BLaER1 treated with 17β-estradiol and CSF1 and Interleukin-3, amounts not matched to agents 10 nM and 100 nM (cell line): Measurements from ENCODE around the gene ANKRD10.

ENCODE experiments used
- H3K27ac ChIP-seq, 11 experiments: shearing (Covaris generic); formaldehyde crosslinking; 2 replicates each; pipeline ENCODE4 v1.8.1; 2022
- H3K27me3 ChIP-seq, 11 experiments: shearing (Covaris generic); formaldehyde crosslinking; 2 replicates each; pipeline ENCODE4 v1.8.1; 2022
- H3K36me3 ChIP-seq, 11 experiments: shearing (Covaris generic); formaldehyde crosslinking; 2 replicates each; pipeline ENCODE4 v1.8.1; 2022
- H3K4me1 ChIP-seq, 10 experiments: shearing (Covaris generic); formaldehyde crosslinking; 2 replicates each; pipeline ENCODE4 v1.8.1; 2022
- H3K4me2 ChIP-seq, 11 experiments: shearing (Covaris generic); formaldehyde crosslinking; 2 replicates each; pipeline ENCODE4 v1.8.1; 2022
- H3K4me3 ChIP-seq, 10 experiments: shearing (Covaris generic); formaldehyde crosslinking; 2 replicates each; pipeline ENCODE4 v1.8.1; 2022
- H3K9ac ChIP-seq, 11 experiments: shearing (Covaris generic); formaldehyde crosslinking; 2 replicates each; pipeline ENCODE4 v1.8.1; 2022
- H3K9me3 ChIP-seq, 11 experiments: shearing (Covaris generic); formaldehyde crosslinking; replicated peaks in 1 of 11; 2 replicates each; pipeline ENCODE4 v1.8.1; 2022
- H4K20me1 ChIP-seq, 11 experiments: shearing (Covaris generic); formaldehyde crosslinking; 2 replicates each; pipeline ENCODE4 v1.8.1; 2022
- Cebpa-rat ChIP-seq, 11 experiments: shearing (Covaris generic); IDR thresholded peaks; 2 replicates each; pipeline ENCODE4 v1.8.1; 2022

ANKRD10 gene

DNA sequence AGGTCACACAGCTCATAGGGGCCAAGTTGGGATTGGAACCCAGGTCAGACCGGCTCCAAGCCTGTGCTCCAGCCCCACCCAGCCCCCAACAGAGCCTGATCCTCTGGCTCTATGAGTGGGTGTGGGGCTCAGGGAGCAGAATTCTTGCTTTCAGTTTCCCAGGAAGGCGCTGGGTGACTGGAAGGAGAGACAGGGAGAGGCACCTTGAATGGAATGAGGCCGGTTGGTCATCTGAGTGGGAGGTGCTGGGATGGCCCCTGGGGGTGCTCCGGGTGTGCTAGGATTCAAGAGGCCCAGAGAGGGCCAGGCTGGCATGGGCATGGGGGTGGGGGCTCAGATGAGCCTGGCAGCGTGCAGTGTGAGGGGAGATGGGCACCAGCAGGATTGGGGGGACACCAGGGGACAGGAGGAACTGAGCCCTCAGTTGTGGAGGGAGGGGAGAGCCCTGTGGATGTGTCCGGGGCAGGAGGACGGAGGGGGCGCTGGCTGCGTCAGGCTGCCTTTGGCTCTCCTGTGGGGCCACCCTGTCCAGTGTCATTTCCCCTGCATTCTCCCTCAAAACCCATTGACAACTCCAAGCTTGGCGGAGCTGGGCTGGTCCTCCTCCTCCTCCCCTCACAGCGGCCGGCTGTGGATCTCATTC, 31.2 kb upstream of the ANKRD10 start:
- H3K9me3 ChIP-seq: peaks cover 19 to 29% (median 21%) of the 10 kb centered on the region in 11 experiments
- H3K27me3 ChIP-seq: no peaks in the 10 kb centered on the region
- H4K20me1 ChIP-seq: no peaks in the 10 kb centered on the region
- no peak overlapping the region for H3K4me3 ChIP-seq
- H3K9ac ChIP-seq: no peak overlapping the region
- no peak overlapping the region for H3K27ac ChIP-seq
- H3K4me2 ChIP-seq: no peak overlapping the region; a peak in 1 of 22 replicates
- no peak for TF ChIP-seq Cebpa-rat (IDR thresholded peaks at IDR 0.05)
- H3K4me1 ChIP-seq: peaks cover 31 to 61% (median 48%) of the 10 kb centered on the region in 10 experiments
- H3K36me3 ChIP-seq: 0 out of 22 replicates have a peak, but pooled peaks cover 0 to 4% (median 0%) of the 10 kb centered on the region in 11 experiments

DNA sequence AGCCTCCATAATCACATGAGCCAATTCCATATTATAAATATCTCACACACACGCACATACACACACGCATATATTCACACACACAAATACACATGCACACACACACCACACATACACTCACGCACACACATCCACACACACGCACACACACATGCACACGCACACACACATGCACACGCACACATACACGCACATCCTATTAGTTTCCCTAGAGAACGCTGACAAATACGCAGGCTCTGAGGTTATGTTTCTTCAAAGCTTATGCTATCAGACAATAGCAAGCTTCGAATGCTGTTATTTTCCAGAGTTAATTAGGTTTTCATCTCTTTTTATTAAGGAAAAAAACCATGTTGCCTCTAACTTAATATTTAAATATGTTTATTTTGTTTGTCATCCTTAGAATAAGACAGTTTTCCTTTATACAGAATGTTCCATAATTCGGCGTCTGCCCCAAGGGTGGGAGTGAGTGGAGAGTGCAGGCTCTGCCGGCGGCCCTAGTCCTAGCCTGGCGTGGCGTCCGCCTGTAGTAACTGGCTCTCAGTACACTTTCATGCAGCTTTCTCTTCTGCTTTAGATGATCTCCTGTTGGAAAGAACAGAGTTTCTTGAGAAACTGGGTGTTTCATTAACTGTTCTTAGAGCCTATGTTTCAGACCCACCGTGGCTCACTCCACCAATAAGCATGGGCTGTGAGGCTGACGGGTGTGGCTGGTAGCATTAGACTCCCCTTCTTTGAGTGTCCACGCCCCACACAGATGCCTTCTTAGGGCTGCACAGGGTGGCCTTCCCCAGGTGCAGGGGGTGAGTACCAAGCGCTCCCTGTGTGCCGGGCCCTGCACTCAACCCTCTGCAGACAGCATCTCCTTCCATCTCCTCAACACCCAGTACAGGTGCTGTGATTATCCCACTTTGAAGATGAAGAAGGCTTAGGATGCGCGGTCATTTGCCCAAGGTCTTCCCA, 30.4 kb upstream of the ANKRD10 start:
- H3K36me3 ChIP-seq: 0 out of 22 replicates have a peak, but pooled peaks cover 0 to 4% (median 0%) of the 10 kb centered on the region in 11 experiments
- peaks cover 23 to 53% (median 40%) of the 10 kb centered on the region in 10 experiments for H3K4me1 ChIP-seq
- H3K27me3 ChIP-seq: no peaks in the 10 kb centered on the region
- no peak overlapping the region for H3K27ac ChIP-seq
- H4K20me1 ChIP-seq: no peaks in the 10 kb centered on the region
- H3K4me2 ChIP-seq: peak overlapping the region in 9 of 11 experiments; percentile 18 to 61 (median 33); a peak in 18 of 22 replicates
- no peak overlapping the region for H3K9ac ChIP-seq
- no peak overlapping the region for H3K4me3 ChIP-seq
- H3K9me3 ChIP-seq: peaks cover 18 to 27% (median 21%) of the 10 kb centered on the region in 11 experiments
- no peak for TF ChIP-seq Cebpa-rat (IDR thresholded peaks at IDR 0.05)

DNA sequence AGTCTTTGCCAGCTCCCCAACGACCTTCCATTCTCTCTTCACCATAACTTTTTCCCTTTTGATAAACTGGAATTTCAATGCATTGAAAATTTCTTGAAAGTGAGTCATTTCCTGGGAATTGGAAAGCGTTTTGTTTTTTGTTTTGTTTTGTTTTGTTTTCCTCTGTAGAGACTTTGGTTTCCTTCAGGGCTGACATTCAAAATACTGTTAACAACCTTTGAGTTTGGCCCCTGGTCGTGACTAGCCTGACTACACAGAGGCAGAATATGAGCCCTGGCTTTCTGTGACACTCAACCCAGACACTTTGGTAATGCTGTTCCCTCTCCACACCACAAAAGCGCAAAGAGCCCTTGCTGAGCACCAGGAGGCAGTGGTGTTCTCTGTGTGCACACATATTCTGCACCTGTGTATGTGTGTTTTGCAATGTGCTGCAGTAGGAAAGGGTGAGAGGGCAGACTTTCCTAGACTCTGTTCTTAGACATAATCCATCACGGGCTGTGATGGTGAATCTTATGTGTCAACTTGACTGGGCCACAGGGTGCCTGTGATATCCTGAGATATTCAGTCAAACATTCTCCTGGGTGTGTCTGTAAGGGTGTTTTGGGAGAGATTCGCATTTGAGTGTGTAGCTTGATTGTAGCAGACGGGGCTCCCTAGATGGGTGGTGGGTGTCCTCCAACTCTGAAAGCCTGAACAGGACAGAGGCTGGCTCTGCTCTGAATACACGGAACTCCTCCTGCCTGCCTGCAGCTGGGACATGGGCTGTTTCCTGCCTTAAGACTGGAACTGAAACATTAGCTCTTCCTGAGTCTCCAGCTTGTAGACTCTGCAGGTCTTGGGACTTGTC, 29.5 kb upstream of the ANKRD10 start:
- H3K36me3 ChIP-seq: 0 out of 22 replicates have a peak, but pooled peaks cover 0 to 4% (median 0%) of the 10 kb centered on the region in 11 experiments
- H4K20me1 ChIP-seq: no peaks in the 10 kb centered on the region
- peaks cover 9 to 18% (median 13%) of the 10 kb centered on the region in 11 experiments for H3K9me3 ChIP-seq
- H3K4me2 ChIP-seq: peak overlapping the region in 9 of 11 experiments; percentile 18 to 61 (median 33); a peak in 18 of 22 replicates
- H3K4me3 ChIP-seq: no peak overlapping the region
- no peak overlapping the region for H3K27ac ChIP-seq
- no peaks in the 10 kb centered on the region for H3K27me3 ChIP-seq
- no peak overlapping the region for H3K9ac ChIP-seq
- TF ChIP-seq Cebpa-rat (IDR thresholded peaks at IDR 0.05): no peak
- peaks cover 14 to 44% (median 31%) of the 10 kb centered on the region in 10 experiments for H3K4me1 ChIP-seq

DNA sequence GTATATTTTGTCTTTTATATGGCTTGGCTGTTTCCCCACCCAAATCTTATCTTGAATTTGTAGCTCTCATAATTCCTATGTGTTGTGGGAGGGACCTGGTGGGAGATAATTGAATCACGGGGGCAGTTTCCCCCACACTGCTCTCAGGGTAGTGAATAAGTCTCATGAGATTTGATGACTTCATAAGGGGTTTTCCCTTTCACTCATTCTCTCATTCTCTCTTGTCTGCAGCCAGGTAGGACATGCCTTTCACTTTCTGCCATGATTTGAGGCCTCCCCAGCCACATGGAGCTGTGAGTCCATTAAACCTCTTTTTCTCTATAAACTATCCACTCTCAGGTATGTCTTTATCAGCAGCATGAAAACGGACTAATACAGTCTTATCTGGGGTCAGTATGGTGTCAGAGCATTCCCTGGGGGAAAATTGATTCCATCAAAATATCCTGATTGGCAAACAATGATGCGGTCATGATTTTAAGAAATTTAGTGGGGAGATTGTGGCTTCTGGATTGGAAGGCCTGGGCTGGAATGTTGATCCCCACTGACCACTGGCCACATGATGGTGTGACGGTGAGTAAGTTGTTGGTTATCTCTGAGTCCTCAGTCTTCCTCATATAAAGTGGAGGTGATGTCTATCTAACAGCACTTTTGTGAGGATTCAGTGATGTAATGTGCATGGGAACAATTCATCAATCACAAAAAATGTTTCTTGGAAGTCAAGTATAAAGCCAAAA, 27.5 kb upstream of the ANKRD10 start:
- Histone ChIP-seq H4K20me1 (no peaks in the 10 kb centered on the region), H3K4me3 (no peak overlapping the region), H3K27ac (no peak overlapping the region), H3K4me1 (peaks cover 28 to 57% (median 41%) of the 10 kb centered on the region in 10 experiments), H3K36me3 (no peaks in the 10 kb centered on the region), H3K9me3 (peaks cover 0 to 9% (median 4%) of the 10 kb centered on the region in 11 experiments; a peak in 17 of 22 replicates), H3K4me2 (peak overlapping the region in 5 of 11 experiments; percentile 6 to 37 (median 23); a peak in 5 of 22 replicates), H3K9ac (no peak overlapping the region), H3K27me3 (no peaks in the 10 kb centered on the region)
- no peak for TF ChIP-seq Cebpa-rat (IDR thresholded peaks at IDR 0.05)

DNA sequence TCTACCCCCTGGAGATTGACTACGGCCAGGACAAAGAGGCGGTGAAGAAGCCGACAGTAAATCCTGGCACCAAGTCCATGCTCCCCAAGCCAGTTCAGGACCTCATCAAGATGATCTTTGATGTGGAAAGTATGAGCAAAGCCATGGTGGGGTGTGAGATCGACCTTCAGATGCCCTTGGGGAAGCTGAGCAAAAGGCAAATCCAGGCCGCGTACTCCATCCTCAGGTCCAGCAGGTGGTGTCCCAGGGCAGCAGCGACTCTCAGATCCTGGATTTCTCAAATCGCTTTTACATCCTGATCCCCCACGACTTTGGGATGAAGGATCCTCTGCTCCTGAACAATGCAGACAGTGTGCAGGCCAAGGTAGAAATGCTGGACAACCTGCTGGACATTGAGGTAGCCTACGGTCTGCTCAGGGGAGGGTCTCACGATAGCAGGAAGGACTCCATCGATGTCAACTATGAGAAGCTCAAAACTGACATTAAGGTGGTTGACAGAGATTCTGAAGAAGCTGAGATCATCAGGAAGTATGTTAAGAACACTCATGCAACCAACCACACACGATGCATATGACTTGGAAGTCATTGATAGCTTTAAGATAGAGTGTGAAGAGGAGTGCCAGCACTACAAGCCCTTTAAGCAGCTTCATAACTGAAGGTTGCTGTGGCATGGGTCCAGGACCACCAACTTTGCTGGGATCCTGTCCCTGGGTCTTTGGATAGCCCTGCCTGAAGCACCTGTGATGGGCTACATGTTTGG, 24.0 kb upstream of the ANKRD10 start:
- peaks cover 26 to 45% (median 39%) of the 10 kb centered on the region in 11 experiments for H3K9me3 ChIP-seq
- H3K27ac ChIP-seq: 0 out of 22 replicates have a peak overlapping the region, but pooled peaks of 1 of the 11 experiments have one; percentile 17
- H3K27me3 ChIP-seq: no peaks in the 10 kb centered on the region
- H3K36me3 ChIP-seq: peaks cover 0 to 10% (median 0%) of the 10 kb centered on the region in 11 experiments; a peak in 4 of 22 replicates
- H3K4me1 ChIP-seq: peaks cover 17 to 42% (median 27%) of the 10 kb centered on the region in 10 experiments
- no peak overlapping the region for H3K4me3 ChIP-seq
- peak overlapping the region; percentile 42 to 67 (median 58); a peak in 21 of 22 replicates for H3K4me2 ChIP-seq
- TF ChIP-seq Cebpa-rat (IDR thresholded peaks at IDR 0.05): no peak
- no peak overlapping the region for H3K9ac ChIP-seq
- no peaks in the 10 kb centered on the region for H4K20me1 ChIP-seq

DNA sequence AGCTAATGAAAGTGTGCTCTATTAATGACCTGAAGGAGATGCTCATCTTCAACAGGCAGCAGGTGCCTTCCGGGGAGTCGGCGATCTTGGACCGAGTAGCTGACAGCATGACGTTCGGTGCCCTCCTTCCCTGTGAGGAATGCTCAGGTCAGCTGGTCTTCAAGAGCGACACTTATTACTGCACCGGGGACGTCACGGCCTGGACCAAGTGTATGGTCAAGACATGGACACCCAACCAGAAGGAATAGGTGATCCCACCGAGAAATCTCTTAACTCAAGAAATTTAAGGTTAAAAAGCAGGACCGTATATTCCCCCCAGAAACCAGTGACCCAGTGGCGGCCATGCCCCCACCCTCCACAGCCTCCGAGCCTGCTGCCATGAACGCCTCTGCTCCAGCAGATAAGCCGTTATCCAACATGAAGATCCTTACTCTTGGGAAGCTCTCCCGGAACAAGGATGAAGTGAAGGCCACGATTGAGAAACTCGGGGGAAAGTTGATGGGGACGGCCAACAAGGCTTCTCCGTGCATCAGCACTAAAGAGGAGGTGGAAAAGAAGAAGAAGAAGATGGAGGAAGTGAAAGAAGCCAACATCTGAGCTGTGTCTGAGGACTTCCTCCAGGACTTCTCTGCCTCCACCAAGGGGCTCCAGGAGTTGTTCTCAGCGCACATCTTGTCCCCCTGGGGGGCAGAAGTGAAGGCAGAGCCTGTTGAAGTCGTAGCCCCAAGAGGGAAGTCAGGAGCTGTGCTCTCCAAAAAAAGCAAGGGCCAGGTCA, 22.8 kb upstream of the ANKRD10 start:
- Histone ChIP-seq H4K20me1 (no peaks in the 10 kb centered on the region), H3K9ac (peak overlapping the region in 1 of 11 experiments; percentile 18; a peak in 1 of 22 replicates), H3K27ac (peak overlapping the region in 5 of 11 experiments; percentile 17 to 46 (median 36); a peak in 6 of 22 replicates), H3K4me1 (peaks cover 17 to 40% (median 27%) of the 10 kb centered on the region in 10 experiments), H3K27me3 (no peaks in the 10 kb centered on the region), H3K4me2 (peak overlapping the region; percentile 42 to 67 (median 58)), H3K9me3 (peaks cover 37 to 56% (median 51%) of the 10 kb centered on the region in 11 experiments), H3K36me3 (peaks cover 0 to 11% (median 0%) of the 10 kb centered on the region in 11 experiments; a peak in 6 of 22 replicates), H3K4me3 (no peak overlapping the region)
- TF ChIP-seq Cebpa-rat (IDR thresholded peaks at IDR 0.05): no peak

DNA sequence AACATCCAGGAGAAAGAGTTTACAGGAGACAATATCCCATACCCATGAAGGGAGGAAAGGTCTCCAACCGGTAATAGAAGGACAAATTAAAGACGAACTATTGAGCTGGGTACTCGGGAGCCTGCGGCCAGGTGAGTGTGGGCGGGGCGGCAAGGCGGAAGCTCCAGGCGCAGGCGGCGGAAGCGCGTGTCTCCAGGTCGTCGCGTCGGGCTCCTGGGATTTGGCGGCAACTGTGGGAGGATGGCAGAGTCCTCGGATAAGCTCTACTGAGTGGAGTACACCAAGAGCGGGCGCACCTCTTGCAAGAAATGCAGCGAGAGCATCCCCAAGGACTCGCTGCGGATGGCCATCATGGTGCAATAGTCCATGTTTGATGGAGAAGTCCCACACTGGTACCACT, 21.6 kb upstream of the ANKRD10 start:
- Histone ChIP-seq H3K36me3 (peaks cover 0 to 11% (median 0%) of the 10 kb centered on the region in 11 experiments; a peak in 6 of 22 replicates), H3K27ac (no peak overlapping the region), H4K20me1 (no peaks in the 10 kb centered on the region), H3K4me2 (peak overlapping the region in 1 of 11 experiments; percentile 43; a peak in 1 of 22 replicates), H3K27me3 (no peaks in the 10 kb centered on the region), H3K4me1 (peaks cover 17 to 29% (median 23%) of the 10 kb centered on the region in 10 experiments), H3K4me3 (no peak overlapping the region), H3K9ac (no peak overlapping the region), H3K9me3 (peaks cover 49 to 67% (median 61%) of the 10 kb centered on the region in 11 experiments)
- TF ChIP-seq Cebpa-rat (IDR thresholded peaks at IDR 0.05): no peak
